Hematopoietic multipotent progenitor cell (in vitro differentiated cells): ENCODE data around the gene C4orf50. TPM values are rescaled to one million over a fixed set of nuclear protein-coding genes. Genes with fewer than 3 reads are reported as not detected.
A peak's percentile ranks its signal among the peaks of the same experiment; 100 is the strongest.

Source experiments
- DNase-seq, 3 donors: peaks; one replicate each; pipeline ENCODE4 v3.0.0-alpha.2; 2011 to 2015; ENCODE audit warnings: low read depth in 2 of 3, low spot score in 2 of 3
- total RNA-seq: library from RNA; depleted of rRNA; stranded (reverse); fragments of >200 nt; gene quantifications from one replicate; pipeline ENCODE4 v1.2.3, GENCODE V29; 2012

The C4orf50 gene
- total RNA-seq, 1 donor = under 0.01 TPM

DNA sequence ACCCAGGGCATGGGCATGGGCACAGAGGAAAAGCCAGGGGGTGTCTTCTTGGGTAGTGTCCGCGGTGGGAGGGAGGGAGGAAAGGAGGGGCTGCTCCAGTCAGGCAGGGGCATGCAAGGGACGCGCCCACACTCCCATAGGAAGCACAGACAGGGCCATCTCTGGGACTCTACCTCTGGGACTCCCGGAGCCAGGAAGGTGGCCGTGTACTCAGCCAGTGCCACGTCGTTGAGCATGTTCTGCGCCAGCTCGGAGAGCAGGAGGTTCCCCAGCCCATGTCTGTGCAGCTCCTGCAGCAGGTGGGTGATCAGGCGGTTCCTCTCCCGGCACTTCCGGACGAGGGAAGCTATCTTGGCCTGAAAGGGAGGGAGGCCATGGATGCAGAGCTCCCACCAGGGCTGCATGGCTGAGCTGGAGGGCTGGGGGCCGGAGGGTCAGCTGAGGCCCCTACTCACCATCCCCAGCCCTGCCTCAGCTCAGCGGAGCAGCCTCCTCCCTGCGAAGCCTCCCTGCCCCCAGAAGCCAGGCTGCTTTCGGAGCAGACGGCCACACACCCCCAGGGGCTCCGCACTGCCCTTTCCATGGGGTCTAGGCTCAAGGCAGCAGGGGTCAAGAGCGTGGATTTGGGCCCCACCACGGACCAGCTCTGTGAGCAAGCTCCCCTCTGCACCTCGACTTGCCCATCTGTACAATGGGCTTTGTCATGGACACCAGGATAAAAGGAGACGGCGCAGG, 44.6 kb downstream of the C4orf50 start:
- no peak for DNase-seq

DNA sequence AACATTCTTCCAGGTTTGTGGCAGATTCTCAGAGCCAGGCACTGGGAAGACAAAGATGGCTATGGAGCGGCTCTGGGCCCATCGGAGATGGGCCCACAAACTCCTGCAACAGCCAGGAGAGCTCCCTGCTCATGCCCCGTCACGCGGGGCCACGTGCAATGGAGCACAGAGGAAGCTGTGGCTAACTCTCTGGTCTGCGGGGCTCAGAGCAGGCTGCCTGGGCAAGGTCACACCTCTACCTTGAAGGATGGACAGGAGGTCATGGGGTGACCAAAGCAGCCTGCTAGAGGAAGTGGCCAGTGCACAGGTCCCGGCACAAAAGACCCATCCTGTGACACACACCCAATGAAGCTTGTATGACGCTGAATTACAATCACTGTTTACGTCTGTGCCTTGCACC, 45.2 kb downstream of the C4orf50 start:
- no peak for DNase-seq

DNA sequence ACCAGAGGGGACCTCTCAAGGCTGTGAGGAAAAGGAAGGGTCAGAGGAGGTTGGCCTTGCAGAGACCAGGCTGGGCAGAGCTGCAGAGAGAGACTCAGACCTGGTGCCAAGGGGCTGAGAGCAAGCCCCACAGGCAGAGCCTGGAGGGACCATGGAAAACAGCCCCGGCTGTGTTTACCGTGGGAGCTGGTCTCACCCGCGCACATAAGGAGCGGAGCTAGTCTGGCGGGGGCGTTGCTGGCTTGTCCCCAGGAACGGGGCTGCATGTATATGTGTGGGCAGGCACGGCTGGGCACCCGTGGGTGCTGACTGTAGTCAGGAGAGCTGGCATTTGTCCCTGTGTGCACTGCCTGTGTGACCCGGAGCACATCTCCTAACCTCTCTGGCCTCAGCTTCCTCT, 45.7 kb downstream of the C4orf50 start:
- DNase-seq = no peak

DNA sequence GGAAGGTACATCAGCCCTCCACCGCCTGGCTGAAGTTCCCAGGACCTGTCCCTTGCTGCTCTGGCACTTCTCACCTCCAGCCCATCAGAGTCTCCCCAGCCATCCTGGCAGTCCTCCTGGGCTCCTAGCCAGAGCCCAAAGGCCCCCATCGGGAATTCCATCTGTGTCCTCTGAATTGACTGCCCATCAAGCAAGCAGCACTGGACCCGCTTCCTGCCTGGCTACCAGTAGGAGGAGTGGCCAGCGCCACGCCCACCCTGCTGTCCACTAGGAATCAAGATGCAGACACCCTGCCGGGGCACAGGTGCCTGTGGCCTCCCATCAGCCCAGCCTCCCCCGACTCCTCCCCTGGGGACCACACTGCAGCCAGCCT, 47.2 kb downstream of the C4orf50 start:
- no peak for DNase-seq

DNA sequence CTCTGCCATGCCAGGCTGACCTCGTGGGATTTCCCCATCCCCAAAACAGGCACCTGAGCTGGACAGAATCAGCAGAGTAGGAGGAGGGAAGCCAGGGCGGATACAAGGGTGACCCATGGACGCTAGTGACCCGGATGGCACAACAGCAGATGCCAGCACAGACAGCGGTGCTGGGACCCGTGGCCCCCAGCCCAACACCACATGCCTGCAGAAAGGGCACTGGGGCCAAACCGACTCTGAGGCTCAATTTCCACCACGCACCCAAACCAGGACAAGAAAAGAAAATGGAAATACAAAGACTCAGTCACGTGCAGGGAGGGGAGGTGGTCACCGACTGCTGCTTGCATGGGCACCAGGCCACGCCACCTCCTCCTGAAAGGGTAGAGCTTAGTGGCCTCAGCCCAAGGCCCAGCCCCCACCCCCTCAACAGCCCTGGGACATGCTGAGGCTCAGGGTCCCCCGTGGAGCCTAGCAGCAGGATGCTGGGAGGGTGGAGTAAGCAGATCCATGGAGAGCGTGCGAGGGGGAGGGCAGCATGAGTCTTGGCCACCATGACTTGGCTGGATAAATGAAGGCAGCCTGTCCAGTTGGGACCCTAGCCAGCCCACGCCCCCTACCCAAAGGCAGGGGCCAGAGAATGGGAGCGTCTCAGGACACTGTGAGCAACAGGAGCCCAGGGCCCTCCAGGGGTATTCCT, 47.7 kb downstream of the C4orf50 start:
- DNase-seq = no peak

DNA sequence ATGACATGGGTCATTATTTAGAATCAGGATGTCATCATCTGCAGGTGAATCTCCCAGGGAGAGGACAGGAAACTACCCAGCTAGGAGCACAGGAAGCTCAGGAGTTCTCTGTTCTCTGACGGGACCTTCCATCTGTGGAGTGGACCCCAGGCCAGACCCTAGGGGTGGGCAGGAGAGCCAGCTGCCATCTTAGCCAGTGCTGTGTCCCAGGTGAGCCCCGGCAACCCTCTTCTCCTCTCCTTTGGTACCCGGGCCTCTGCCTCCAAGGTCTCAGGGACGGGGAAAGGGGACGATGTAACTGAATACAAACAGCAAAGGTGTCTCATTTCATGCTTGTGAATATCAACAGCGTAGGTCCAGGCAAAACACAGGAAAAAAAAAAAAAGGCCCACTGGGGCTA, 48.5 kb downstream of the C4orf50 start:
- DNase-seq = no peak

DNA sequence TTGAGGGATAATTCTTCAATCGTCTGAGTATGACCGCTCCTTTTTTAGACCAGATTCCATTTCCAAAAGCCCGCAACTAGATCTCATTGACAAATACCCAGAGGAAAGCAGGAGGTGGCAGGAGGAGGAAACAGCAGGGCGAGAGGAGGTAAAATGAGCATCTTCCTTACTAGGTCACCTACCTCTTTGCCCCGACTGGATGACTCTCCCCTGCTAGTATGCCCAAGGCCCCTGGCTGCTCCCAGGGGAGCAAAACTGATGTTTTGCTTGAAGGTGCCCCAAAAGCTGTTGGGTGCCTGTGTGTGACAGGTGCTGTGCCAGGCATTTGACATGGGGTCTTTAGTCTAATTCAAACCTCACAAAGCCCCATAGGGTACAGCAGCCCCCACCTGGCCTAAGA, 48.9 kb downstream of the C4orf50 start:
- DNase-seq = no peak

DNA sequence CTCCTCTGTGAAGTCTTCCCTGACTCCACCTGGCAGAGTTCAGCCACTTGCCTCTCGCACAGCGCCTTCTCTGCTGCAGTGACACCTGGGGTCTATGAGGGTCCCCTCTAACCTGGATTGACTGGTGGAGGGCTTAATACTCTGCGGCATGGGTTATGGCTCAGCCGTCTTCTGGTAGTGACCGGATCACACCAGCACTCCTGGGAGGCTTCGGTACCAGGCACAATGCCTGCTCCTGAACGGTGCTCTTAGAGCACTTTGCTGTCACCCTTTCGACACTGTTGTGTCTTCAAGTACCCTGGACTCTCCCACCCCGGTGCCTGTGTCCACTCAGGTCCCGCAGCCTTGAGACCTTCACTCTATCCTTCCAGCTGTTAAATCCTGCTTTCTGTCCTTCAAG, 50.0 kb downstream of the C4orf50 start:
- no peak for DNase-seq

DNA sequence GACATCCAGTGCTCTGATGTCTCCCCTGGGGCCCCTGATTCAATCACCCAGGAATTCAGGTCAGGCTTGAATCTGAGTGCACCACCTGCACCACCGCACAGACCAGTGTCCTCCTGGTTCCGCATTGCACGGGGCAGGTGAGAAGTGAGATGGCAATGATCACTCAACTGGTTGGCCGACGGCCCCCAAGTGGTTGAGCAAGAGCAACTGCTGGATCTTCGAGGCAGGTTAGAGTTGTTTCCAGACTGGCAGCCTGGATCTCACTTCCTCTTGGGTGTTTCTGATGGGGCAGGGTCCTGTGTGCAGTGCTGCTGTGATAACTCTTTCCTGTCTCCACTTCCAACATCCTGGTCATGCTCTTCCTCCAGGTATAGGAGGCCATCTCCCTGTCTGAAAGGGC, 50.4 kb downstream of the C4orf50 start:
- no peak for DNase-seq

DNA sequence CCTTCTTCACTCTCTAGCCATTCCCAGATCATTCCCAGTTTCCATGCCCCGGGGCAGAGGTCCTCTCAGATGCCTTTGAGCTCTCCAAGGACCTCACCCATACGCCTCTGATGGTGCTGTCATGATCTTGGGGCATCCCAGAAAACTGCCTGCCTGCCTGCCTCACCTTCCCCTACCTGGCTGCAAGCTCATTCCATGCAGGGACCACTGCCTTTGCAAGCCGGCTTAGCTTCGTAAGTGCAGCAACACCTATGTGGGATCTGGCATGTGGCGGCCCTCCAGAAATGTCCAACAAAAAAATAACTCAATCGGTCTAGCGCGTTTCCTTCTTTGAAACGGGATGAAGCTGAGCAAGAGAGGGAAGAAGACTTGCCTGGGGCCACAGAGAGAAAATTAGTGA, 53.0 kb downstream of the C4orf50 start:
- DNase-seq = no peak

DNA sequence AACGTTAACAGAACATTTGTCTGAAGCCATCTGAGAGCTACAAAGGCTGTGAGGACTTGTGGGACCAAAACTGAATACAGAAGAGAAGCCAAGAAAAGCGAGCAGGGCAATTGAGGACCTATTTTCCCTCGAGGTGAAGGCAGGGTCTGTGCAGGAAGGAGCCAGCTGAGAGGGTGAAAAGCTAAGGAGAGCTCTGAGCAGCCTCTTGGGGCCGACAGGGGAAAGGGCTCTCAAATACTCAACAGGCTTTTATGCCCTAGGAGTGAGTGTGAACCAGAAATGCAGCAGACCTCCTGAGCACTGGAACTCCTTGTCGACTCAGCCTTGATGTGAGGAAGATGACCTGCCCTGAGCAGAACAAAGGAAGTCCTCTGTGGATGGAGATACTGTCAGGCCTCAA, 54.2 kb downstream of the C4orf50 start:
- no peak for DNase-seq

DNA sequence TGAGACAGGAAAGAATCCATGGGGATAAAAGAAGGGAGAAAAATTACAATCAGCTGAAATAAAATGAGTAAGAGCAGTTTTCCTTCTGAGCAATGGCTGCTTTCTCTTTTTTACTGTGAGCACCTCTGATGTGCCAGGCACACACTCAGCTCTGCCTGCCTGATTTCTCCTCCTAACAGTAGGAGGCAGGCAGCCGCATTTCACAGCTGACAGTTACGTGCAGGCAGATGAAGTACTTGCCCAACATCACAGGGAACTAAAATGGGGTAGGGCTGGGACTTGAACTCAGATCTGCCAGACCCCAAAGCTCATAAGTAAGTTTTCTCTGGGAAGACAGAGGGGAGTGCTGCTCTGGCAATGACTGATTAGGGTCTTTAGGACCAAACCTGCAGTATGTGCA, 54.6 kb downstream of the C4orf50 start:
- no peak for DNase-seq

DNA sequence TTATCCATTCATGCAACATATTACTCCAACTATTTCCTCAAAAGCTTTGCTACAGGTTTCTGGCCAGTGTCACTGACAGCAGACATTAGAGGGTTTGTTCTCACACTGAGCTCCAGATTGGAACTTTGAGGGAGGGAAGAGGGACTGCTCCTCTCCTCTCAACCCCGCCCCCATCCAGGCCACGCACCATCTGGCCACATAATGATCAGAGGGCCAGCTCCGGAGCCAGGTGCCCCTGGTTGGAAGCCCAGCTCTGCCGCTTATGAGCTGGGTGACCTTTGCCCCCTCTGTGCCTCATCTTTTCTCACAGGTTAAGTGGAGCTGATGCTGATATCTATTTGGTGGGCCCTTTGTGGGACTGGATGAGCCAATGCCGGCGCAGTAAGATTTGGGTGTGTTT, 55.8 kb downstream of the C4orf50 start:
- no peak for DNase-seq

DNA sequence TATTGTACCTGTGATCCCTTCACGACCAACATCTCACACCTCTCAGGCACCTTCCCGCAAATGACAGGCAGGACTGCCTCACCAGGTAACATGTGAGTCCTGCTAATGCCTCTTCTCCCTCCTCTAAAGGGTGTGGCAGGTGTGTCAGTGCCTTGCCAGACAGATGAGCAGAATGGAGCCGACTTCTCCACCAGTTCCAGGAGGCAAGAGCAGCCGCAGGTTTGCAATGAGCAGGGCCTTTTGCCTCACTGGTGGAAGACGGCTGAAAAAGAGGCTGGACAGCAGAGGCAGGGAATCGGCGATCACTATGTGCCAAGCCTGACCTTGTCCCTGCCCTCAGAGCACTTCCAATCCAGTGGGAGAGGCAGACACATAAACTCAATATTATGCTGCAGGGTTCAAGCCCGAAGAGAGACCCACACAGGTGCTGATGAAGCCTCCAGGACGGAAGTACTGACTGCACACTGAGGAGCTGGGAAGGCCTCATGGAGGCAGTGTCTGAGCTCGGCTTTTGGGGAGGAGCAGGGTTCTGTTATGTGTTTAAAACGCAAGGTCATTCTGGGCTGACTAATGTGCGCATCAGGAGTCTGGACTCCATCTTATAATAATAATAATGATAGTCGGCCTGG, 57.9 kb downstream of the C4orf50 start:
- no peak for DNase-seq

DNA sequence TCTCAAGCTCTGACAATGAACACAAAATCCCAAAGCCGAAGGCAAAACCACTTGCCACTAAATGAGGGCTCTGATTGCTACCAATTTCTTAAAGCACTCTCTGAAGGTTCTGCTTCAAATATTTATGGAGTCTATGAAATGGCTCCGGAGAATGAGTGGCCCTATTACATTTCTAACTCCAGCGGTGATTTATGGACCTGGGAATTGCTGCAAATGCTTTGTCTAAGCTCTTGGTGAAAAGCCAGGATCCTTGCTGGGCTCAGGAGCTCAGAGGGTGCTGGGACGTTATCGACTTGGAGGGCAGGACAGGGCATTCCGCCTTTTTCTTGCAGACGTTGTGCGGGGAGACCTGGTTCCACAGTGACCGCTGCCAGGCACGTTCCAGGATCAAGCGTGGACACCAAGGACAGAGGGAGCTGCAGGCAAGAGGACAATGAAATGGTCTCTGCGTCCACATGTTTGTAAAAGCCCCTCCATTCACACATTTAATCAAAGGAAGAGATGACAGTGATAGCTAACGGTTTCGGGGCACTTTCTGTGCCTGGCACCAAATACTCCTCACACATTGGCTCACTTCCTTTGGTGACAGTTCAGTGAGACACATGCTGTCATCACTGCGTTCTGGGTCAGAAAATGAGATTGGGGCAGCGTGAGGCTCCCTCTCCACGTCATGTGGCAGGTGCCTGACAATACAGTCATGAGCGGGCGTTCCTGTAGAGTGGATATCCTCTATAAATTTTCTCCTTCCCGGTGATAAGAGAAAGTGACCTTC, 58.8 kb downstream of the C4orf50 start:
- DNase-seq = no peak

DNA sequence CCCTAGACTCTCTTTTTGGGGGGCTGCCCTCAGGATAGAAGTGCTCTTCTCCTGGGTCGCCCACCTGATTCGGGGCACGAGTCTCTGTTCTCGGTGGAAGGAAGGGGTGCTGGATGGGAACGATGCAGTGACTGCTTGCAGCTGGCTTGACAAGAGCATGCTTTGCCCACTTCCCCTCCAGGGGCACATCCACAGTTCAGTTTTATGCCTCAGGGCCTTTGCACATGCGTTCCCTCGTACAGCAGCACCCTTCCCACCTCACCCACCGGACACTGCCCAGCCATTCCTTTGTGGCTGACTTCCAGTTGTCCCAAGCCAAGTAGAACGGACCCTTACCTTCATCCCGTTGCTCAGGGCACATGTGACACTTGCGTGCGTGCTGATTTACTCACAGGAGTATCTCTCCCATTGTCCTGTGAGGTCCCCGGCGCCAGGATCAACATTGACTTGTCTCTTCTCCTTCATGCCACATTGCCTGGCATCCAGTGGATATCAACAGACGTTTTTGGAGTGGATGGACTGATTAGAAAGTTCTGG, 60.0 kb downstream of the C4orf50 start:
- DNase-seq = no peak

DNA sequence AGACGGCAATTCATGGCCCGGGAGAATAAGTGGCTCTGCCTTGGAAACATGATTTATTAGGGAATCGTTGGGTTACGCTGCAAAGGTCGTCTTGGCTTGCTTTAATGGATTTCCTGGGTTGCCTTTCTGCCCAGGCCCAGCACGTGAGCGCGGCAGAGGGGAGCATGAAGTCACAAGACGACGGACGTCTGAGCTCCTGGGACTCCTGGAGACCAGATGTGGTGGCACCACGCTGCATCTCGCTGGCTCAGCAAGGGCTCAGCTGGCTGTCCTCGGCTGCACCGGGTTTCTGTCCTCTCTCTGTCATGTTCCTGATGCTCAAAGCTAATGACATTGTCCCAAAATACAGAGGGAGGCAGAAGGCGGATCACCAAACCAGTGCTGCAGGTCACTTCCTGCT, 61.2 kb downstream of the C4orf50 start:
- DNase-seq = no peak

DNA sequence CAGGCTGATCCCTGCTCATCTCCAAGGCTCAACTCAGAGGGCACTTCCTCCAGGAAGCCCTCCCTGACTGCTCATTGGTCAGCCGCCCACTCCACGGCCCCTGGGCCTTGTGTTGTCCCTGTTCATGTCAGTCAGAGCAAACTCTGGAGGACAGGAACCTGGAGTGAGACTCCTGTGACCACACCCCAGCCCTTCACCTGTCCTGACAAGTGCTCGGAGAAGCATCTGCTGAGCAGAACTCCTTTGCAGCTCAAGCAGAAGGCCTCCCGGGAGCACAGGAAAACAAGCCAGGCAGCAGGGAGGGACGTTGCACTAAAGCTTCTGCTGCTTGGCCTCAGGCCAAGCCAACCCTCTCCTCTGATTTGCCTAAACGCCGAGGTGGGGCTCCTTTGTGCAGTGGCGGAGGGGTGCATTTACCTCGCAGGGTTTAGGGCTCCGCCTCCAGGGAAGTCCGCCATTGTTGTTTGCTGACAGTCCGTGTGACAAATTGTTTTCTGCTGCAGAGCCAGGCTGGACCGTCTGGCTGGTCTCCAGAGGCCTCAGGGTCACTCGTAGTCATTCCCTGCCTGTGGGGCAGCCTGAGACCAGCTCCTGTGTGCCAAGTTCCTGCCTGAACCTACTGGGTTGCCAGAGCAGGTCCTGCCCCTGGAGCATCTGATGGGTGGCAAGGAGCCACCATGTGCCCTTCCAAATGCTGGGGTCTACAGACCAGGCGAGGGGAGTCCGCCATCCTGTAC, 61.8 kb downstream of the C4orf50 start:
- DNase-seq = peak in 1 of 3 donors; percentile 7

DNA sequence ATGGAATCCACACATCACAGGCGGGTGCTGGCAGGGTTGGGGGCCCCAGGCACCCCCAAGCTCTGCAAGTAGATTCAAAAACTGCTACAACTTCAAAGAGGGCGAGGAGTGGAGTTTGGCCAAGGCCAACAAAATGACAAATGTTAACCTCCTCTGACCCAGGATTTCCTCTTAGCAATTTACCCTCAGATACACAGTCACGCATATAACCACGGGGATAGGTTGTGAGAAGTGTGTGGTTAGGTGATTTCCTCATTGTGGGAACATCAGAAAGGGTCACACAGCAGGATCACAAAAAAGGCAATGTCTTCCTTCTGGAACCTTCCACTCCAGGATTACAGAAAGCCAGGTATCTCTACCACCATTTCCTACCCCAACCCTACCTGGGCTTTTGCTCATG, 62.4 kb downstream of the C4orf50 start:
- no peak for DNase-seq

DNA sequence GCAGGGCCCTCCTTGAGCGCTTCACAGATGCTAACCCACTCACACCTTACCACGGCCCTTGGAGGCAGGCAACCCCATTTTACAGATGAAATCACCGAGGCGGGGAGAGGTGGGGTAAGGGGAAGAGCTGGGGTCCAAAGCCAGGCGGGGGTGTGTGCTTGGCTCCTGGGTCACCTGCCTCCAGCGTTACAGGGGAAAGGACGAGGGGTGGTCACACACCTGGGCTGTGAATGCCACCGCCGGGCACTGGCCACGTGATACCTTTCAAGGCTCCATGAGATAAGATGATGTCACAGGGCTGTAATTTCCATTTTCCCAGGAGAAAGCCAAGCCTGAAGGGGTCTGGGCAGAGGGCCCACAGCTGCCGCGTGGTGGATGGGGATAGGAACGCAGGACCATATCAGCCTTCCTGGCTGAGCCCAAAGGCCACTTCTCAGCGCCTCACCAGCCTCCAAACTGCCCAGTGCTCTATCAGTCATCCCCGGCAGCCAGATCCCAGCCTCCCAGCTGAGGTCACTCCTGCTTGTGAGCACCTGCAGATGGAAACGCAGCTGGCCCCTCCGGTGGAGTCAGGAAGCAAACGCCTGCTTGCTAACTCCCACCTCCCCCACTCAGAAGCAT, 62.9 kb downstream of the C4orf50 start:
- DNase-seq = no peak
